Pulmonary artery endothelial cell (primary cell): ENCODE data around the gene RAP1B. TPM values are rescaled to one million over a fixed set of nuclear protein-coding genes. Genes with fewer than 3 reads are reported as not detected.

ENCODE experiments used
- DNase-seq: peaks from one replicate; pipeline ENCODE4 v3.0.0-alpha.2; 2011; ENCODE audit warnings: low read depth, low spot score
- total RNA-seq: library from RNA; depleted of rRNA; stranded (reverse); fragments of >200 nt; gene quantifications from 2 replicates; pipeline ENCODE4 v1.2.3, GENCODE V29; 2014

RAP1B gene
- total RNA-seq, 1 donor from 2014 or later, result 222 TPM

GRCh38 chr12:68699486-68699885 lies 88.8 kb downstream of the RAP1B start:
- DNase-seq, result no peak

Other genes with a start within 250 kb of the RAP1B start
- gene NUP107, start 76.1 kb downstream of the RAP1B start, total RNA-seq, result 70.7 and 118 TPM in 2 replicates
- 4.5 and 8.0 TPM in 2 replicates for gene SLC35E3, start 135.3 kb downstream of the RAP1B start, total RNA-seq
- 243 and 251 TPM in 2 replicates for gene MDM2, start 197.3 kb downstream of the RAP1B start, total RNA-seq